Coronary artery (tissue), 2 donors: Measurements from ENCODE around the gene MUSK.

Experiments
- DNase-seq: peaks from one replicate; pipeline ENCODE4 v3.0.0-alpha.2; 2017; ENCODE audit warnings: low spot score
- H3K27ac ChIP-seq, 2 donors: fragments of 200-600 bp; sonication (generic); one replicate each; pipeline ENCODE4 v1.5.1; 2016 to 2019
- H3K4me3 ChIP-seq: fragments of 200-600 bp; sonication (generic); 2 replicates; pipeline ENCODE4 v1.5.1; 2016; ENCODE audit warnings: mild to moderate bottlenecking, moderate library complexity
- CTCF ChIP-seq: fragments of 200-600 bp; sonication (generic); IDR thresholded peaks from one replicate; pipeline ENCODE4 v1.5.1; 2019; ENCODE audit warnings: antibody characterized with exemption

MUSK gene

GRCh38 chr9:110700953-110701352 lies 32.4 kb downstream of the MUSK start:
- TF ChIP-seq CTCF: no peak
- H3K27ac ChIP-seq: no peak overlapping the region
- no peak for DNase-seq
- no peak overlapping the region for H3K4me3 ChIP-seq

- Histone ChIP-seq H3K27ac (no peak overlapping the region), H3K4me3 (no peak overlapping the region)
- DNase-seq: no peak
- no peak for TF ChIP-seq CTCF
Measured at GRCh38 chr9:110703669-110704068, 35.1 kb downstream of the MUSK start.

GRCh38 chr9:110707419-110707818 lies 38.8 kb downstream of the MUSK start:
- no peak overlapping the region for H3K4me3 ChIP-seq
- no peak for DNase-seq
- TF ChIP-seq CTCF: no peak
- no peak overlapping the region for H3K27ac ChIP-seq

GRCh38 chr9:110710420-110710819 lies 41.8 kb downstream of the MUSK start:
- Histone ChIP-seq H3K27ac (no peak overlapping the region), H3K4me3 (no peak overlapping the region)
- no peak for TF ChIP-seq CTCF
- no peak for DNase-seq

- TF ChIP-seq CTCF: no peak
- no peak overlapping the region for H3K27ac ChIP-seq
- no peak overlapping the region for H3K4me3 ChIP-seq
- no peak for DNase-seq
Measured at GRCh38 chr9:110712955-110713354, 44.4 kb downstream of the MUSK start.

GRCh38 chr9:110714314-110714713 lies 45.7 kb downstream of the MUSK start:
- Histone ChIP-seq H3K27ac (no peak overlapping the region), H3K4me3 (no peak overlapping the region)
- no peak for DNase-seq
- TF ChIP-seq CTCF: no peak

GRCh38 chr9:110728058-110728457 lies 59.5 kb downstream of the MUSK start:
- no peak for DNase-seq
- no peak overlapping the region for H3K27ac ChIP-seq
- H3K4me3 ChIP-seq: no peak overlapping the region
- TF ChIP-seq CTCF: no peak
